Limb (tissue), 2 donors: Measurements from ENCODE around the gene MIER2.
"Not testable (repeated sequence)": the region's sequence is repeated elsewhere in the genome, so short reads cannot be mapped to it uniquely, and the experiment has no call there.

Experiments
- DNase-seq, 2 donors: peaks; one replicate each; pipeline ENCODE4 v3.0.0-alpha.2; 2016; ENCODE audit errors: extremely low spot score in 2 of 2

The MIER2 gene

DNA sequence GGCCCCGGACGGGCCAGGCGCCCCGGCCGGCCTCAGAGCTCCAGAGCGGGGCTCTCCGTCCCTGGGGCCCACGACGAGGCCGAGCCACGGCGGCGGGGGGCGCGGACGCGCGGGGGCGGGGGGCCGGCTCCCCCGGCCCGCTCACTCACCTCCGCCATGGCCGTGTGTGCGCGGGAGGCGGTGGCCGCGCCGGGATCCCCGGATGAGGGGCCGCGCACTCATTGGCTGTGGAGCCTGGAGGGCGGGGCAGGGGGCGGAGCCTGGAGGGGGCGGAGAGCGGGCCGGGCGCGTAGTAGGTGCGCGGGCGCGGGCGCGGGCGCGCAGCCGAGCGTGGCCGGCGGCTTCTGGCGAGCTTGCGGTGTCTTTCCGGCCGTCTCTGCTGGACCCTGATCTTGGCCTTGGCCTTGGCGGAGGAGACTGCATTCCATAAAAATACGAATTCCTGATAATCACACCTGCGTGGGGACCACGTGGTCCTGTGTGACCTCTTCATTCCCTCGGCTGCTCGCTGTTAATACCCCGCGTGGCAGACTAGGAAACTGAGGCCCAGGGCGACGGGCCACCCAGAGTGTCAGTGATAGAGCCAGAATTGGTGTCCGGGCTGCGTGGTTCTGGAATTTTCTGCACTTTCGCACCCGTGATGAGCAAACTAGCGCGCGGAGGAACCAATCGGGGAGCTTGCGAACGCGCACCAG is at the start of gene MIER2:
MIER2 (minus strand) TSS at position 172 of the 695 bp plus-strand sequence; CDS start at position 158, 14 bp downstream.
- peak; percentile 68 to 97 for DNase-seq

- DNase-seq = not testable (repeated sequence)
Observed at GRCh38 chr19:393560-393959, 49.0 kb upstream of the MIER2 start.

GRCh38 chr19:392375-392970 is 47.9 kb upstream of the MIER2 start:
- DNase-seq = no peak

DNA sequence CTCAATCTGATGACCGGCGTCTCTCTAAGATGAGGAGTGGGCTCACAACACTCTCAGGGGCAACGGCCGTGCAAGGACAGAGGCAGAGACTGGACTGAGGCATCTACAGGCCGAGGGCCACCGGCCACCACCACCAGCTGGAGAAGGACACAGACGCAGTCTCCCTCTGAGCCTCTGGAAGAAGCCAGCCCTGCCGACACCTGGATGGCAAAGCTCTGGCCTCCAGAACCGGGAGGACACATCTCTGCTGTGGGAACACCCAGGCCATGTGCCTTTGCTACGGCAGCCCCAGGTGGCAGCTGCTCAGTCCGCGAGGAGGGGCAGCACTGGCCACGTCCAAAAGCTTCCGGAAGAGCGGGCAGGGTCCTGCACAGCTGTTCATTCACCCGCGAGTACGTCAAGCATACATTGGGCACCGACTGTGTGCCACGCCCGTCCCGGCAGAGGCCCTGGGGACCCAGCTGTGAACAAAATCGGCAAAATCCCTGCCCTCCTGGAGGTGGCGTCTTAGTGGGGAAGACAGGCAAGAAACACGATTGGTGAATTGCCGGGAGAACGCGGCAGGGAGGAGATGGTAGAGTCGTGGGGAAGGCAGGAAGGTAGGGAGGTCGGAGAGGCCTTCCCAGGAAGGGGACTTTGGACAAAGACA is 47.3 kb upstream of the MIER2 start:
- no peak for DNase-seq

DNA sequence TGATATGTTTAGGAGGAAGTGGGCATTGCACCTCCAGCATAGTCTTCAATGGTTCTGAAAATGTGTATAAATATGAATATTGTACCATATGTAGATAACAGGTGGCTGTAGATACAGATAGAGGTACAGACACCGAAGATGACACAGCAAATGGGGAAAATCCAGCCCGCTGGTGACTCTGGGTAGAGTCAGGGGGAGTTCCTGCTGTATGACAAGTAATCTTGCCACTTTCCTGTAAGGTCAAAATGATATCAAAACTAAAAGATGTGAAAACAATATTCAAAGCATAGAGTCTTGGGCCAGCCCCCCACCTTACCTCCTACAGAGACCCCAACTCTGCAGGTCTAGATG is 46.6 kb upstream of the MIER2 start:
- no peak for DNase-seq

- DNase-seq = no peak
Observed at GRCh38 chr19:390386-391206, 46.0 kb upstream of the MIER2 start.

GRCh38 chr19:389935-390289 is 45.3 kb upstream of the MIER2 start:
- no peak for DNase-seq

GRCh38 chr19:389255-389934 is 44.8 kb upstream of the MIER2 start:
- no peak for DNase-seq

GRCh38 chr19:388691-389090 is 44.1 kb upstream of the MIER2 start:
- DNase-seq = no peak

- no peak for DNase-seq
Observed at GRCh38 chr19:387777-388176, 43.2 kb upstream of the MIER2 start.

DNA sequence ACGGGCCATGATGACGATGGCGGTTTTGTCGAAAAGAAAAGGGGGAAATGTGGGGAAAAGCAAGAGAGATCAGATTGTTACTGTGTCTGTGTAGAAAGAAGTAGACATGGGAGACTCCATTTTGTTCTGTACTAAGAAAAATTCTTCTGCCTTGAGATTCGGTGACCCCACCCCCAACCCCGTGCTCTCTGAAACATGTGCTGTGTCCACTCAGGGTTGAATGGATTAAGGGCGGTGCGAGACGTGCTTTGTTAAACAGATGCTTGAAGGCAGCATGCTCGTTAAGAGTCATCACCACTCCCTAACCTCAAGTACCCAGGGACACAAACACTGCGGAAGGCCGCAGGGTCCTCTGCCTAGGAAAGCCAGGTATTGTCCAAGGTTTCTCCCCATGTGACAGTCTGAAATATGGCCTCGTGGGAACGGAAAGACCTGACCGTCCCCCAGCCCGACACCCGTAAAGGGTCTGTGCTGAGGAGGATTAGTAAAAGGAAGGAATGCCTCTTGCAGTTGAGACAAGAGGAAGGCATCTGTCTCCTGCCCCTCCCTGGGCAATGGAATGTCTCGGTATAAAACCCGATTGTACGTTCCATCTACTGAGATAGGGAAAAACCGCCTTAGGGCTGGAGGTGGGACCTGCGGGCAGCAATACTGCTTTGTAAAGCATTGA is 42.2 kb upstream of the MIER2 start:
- DNase-seq = not testable (repeated sequence)

DNA sequence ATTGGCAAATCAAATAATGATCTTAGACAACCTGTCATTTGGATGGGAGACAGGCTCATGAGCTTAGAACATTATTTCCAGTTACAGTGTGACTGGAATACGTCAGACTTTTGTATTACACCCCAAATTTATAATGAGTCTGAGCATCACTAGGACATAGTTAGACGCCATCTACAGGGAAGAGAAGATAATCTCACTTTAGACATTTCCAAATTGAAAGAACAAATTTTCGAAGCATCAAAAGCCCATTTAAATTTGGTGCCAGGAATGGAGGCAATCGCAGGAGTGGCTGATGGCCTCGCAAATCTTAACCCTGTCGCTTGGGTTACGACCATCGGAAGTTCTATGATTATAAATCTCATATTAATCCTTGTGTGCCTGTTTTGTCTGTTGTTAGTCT is 41.6 kb upstream of the MIER2 start:
- DNase-seq = not testable (repeated sequence)

GRCh38 chr19:384799-385169 is 40.2 kb upstream of the MIER2 start:
- no peak for DNase-seq

DNA sequence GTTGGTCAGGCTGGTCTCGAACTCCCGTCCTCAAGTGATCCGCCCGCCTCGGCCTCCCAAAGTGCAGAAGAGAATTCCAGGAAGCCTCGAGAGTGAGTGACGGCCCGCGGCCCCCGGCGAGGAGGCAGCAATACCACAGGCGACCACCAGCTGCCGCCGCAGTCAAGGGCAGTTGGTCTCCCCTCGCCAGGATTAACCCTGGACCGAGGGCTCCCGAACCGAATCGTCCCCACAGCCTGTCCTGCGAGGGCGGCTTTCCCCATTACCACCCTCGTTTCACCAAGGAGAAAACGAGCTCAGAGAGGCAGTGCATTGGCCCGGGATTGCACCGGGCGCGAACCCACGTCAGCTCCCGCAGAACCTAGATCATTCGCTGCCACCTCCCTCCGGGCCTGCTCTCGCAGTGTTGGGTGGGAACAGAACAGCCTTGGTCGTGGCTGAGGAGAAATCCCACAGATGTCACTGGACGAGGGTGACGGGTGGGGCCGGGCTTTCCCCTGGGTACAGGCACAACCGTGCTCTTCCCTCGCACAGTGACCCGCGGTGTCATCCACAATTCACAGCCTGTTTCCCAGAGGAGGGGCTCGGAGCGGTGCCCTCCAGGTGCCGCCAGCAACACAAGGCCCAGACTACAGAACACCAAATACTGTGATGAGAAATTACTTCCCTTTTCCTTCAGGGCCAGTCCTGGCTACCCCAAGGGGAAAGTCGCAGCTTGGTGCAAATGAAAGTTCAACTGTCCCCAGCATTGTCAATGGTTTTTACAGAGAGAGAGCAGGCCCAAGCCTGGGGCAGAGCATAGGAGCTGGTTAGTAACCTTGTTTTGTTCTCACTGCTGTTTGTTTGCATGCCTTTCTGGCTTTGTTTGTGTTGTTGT is 39.6 kb upstream of the MIER2 start:
- DNase-seq = peak in 1 of 2 donors; percentile 67

GRCh38 chr19:383040-383439 is 38.4 kb upstream of the MIER2 start:
- DNase-seq = no peak

GRCh38 chr19:382578-382977 is 38.0 kb upstream of the MIER2 start:
- not testable (repeated sequence) for DNase-seq

DNA sequence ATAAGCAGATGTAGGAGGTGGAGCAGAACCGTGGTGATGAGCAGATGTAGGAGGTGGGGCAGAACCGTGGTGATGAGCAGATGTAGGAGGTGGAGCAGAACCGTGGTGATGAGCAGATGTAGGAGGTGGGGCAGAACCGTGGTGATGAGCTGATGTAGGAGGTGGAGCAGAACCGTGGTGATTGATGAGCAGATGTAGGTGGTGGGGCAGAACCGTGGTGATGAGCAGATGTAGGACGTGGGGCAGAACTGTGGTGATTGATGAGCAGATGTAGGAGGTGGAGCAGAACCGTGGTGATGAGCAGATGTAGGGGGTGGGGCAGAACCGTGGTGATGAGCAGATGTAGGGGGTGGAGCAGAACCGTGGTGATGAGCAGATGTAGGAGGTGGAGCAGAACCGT is 37.3 kb upstream of the MIER2 start:
- DNase-seq = not testable (repeated sequence)

GRCh38 chr19:380618-381219 is 36.1 kb upstream of the MIER2 start:
- DNase-seq = not testable (repeated sequence)

GRCh38 chr19:379796-380195 is 35.2 kb upstream of the MIER2 start:
- DNase-seq = no peak

- DNase-seq = no peak
Observed at GRCh38 chr19:378706-379105, 34.1 kb upstream of the MIER2 start.
